Fibroblast of lung (primary cell): ENCODE measurements around the gene GPC6.

Experiments used
- CTCF ChIP-seq, 2 donors: IDR thresholded peaks in 1 of 2; conservative IDR thresholded peaks in 1 of 2; 1 replicate in 1 of 2; 2 replicates in 1 of 2; pipeline ENCODE4 v1.5.1; 2011 to 2012; ENCODE audit warnings: low read length in 2 of 2, control low read depth in 1 of 2, inconsistent platforms in 1 of 2, low read depth in 1 of 2, mild to moderate bottlenecking in 1 of 2
- EZH2 ChIP-seq: IDR thresholded peaks from 2 replicates; pipeline ENCODE4 v1.5.1; 2012; ENCODE audit warnings: low read length, control low read depth, mild to moderate bottlenecking; ENCODE audit errors: missing control alignments

- no peak for TF ChIP-seq CTCF (conservative IDR thresholded peaks at IDR 0.05 in 1 of 2, IDR thresholded peaks at IDR 0.05 in 1 of 2; ENCODE audit: low read depth in 1 of 2, low read length in 2 of 2)
- TF ChIP-seq EZH2, result no peak
These were observed 700.8 kb downstream of the GPC6 start for GRCh38 chr13:93927431-93927830.
